B cell (primary cell): Measurements from ENCODE around the gene RAX2. TPM values are rescaled to one million over a fixed set of nuclear protein-coding genes. Genes with fewer than 3 reads are reported as not detected.
"Not testable (repeated sequence)": the region's sequence is repeated elsewhere in the genome, so short reads cannot be mapped to it uniquely, and the experiment has no call there.

Source experiments
- ATAC-seq: fragments of 200-7000 bp; cut with Tn5 transposase; one replicate; pipeline ENCODE4 v1.10.0; 2021; ENCODE audit warnings: low read depth, mild to moderate bottlenecking, moderate number of reproducible peaks, moderate library complexity
- CTCF ChIA-PET: fragments of 350-600 bp; sonication (Branson Sonifier 250); formaldehyde crosslinking; loops from one replicate; lab custom pipeline; 2021; ENCODE audit warnings: antibody characterized with exemption, inconsistent platforms; lab: Charles Lee
- POLR2A ChIA-PET: fragments of 350-600 bp; sonication (Branson Sonifier 250); formaldehyde crosslinking; loops from one replicate; lab custom pipeline; 2021; ENCODE audit warnings: antibody characterized with exemption; lab: Charles Lee
- DNase-seq: peaks from one replicate; pipeline ENCODE4 v3.0.0; 2013
- H2AFZ ChIP-seq: 2 replicates; pipeline ENCODE4 v1.6.1; 2012; ENCODE audit warnings: mild to moderate bottlenecking, low read depth, low read length; ENCODE audit not compliant: insufficient read depth, poor library complexity, severe bottlenecking
- H3K27ac ChIP-seq, 2 donors: 1 replicate in 1 of 2; 2 replicates in 1 of 2; pipeline ENCODE4 v1.5.1; 2012 to 2013; ENCODE audit warnings: low read length in 2 of 2, mild to moderate bottlenecking in 2 of 2, moderate library complexity in 1 of 2
- H3K27me3 ChIP-seq, 4 experiments: fragments of 200-600 bp in 1 of 4; sonication (generic) in 1 of 4; replicated peaks in 1 of 4; 1 replicate in 2 of 4; 2 replicates in 2 of 4; pipeline versions ENCODE4 v1.6.1 to v1.7.0; 2013 to 2016; ENCODE audit warnings: low read length in 3 of 4, mild to moderate bottlenecking in 2 of 4, mixed read lengths in 1 of 4, moderate library complexity in 1 of 4; ENCODE audit not compliant: insufficient read depth in 4 of 4, control insufficient read depth in 3 of 4; ENCODE audit errors: control extremely low read depth in 1 of 4
- H3K36me3 ChIP-seq, 2 experiments: replicated peaks in 1 of 2; 1 replicate in 1 of 2; 2 replicates in 1 of 2; pipeline versions ENCODE4 v1.6.1 to v1.7.1; 2013; ENCODE audit warnings: low read length in 1 of 2; ENCODE audit not compliant: insufficient read depth in 2 of 2, control insufficient read depth in 1 of 2; ENCODE audit errors: control extremely low read depth in 1 of 2, extremely low read depth in 1 of 2
- H3K4me1 ChIP-seq, 2 donors: fragments of 200-600 bp in 1 of 2; sonication (generic) in 1 of 2; 1 replicate in 1 of 2; 2 replicates in 1 of 2; pipeline versions ENCODE4 v1.5.1 to v1.6.1; 2013 to 2017; ENCODE audit warnings: low read length in 2 of 2; ENCODE audit not compliant: control insufficient read depth in 2 of 2, insufficient read depth in 2 of 2
- H3K4me2 ChIP-seq: replicated peaks from 2 replicates; pipeline ENCODE3; 2012; ENCODE audit warnings: mild to moderate bottlenecking, low read depth, low read length; ENCODE audit not compliant: poor library complexity, severe bottlenecking
- H3K4me3 ChIP-seq, 5 experiments: fragments of 200-600 bp in 1 of 5; sonication (generic) in 1 of 5; 1 replicate in 3 of 5; 2 replicates in 2 of 5; pipeline versions ENCODE4 v1.5.1 to v1.7.0; 2011 to 2016; ENCODE audit warnings: low read length in 4 of 5, mild to moderate bottlenecking in 4 of 5, low read depth in 2 of 5, control low read depth in 1 of 5, moderate library complexity in 1 of 5; ENCODE audit not compliant: insufficient read depth in 1 of 5; ENCODE audit errors: control extremely low read depth in 1 of 5, extremely low read depth in 1 of 5
- H3K79me2 ChIP-seq: fragments of 200-600 bp; sonication (generic); one replicate; pipeline ENCODE4 v1.6.0; 2016; ENCODE audit warnings: low read length; ENCODE audit not compliant: control insufficient read depth, insufficient read depth
- H3K9ac ChIP-seq: fragments of 200-600 bp; sonication (generic); 2 replicates; pipeline ENCODE4 v1.6.1; 2017; ENCODE audit warnings: mild to moderate bottlenecking, low read length, moderate library complexity
- H3K9me3 ChIP-seq, 3 donors: one replicate each; pipeline versions ENCODE4 v1.6.1 to v1.7.1; 2013; ENCODE audit warnings: low read length in 2 of 3; ENCODE audit not compliant: control insufficient read depth in 2 of 3, insufficient read depth in 1 of 3; ENCODE audit errors: control extremely low read depth in 1 of 3
- H4K20me1 ChIP-seq: 2 replicates; pipeline ENCODE4 v1.6.0; 2012; ENCODE audit warnings: mild to moderate bottlenecking, low read length; ENCODE audit not compliant: insufficient read depth, control insufficient read depth, poor library complexity, severe bottlenecking
- H3K27ac Mint-ChIP-seq: one replicate; pipeline ENCODE4 v1.8.0; 2021; ENCODE audit warnings: mixed read lengths
- H3K27me3 Mint-ChIP-seq: one replicate; pipeline ENCODE4 v1.8.0; 2021; ENCODE audit warnings: mixed read lengths
- H3K4me1 Mint-ChIP-seq: one replicate; pipeline ENCODE4 v1.8.0; 2021; ENCODE audit warnings: mixed read lengths
- H3K4me3 Mint-ChIP-seq: one replicate; pipeline ENCODE4 v1.8.0; 2021; ENCODE audit warnings: mixed read lengths
- H3K9me3 Mint-ChIP-seq: one replicate; pipeline ENCODE4 v1.8.0; 2022; ENCODE audit warnings: mixed read lengths; ENCODE audit not compliant: insufficient read depth
- CTCF ChIP-seq: fragments of 200-600 bp; IDR thresholded peaks from one replicate; pipeline ENCODE4 v1.8.0; 2022; ENCODE audit warnings: antibody characterized with exemption, mild to moderate bottlenecking
- EZH2 ChIP-seq: IDR thresholded peaks from 2 replicates; pipeline ENCODE4 v1.6.1; 2012; ENCODE audit warnings: borderline replicate concordance, low read depth, mild to moderate bottlenecking, moderate library complexity, low read length; ENCODE audit not compliant: insufficient read depth, poor library complexity, severe bottlenecking
- WGBS: methylation state at CpG from one replicate; pipeline ENCODE4 v1.1.5; 2013; ENCODE audit warnings: missing lambda C conversion rate; ENCODE audit not compliant: insufficient coverage; 5-methylcytosine and 5-hydroxymethylcytosine counted together
- intact Hi-C: fragments of 100-400 bp; cut with micrococcal nuclease; formaldehyde crosslinking; loops from one replicate; pipeline ENCODE4 v1.10.0; 2022
- polyA plus RNA-seq: library from polyadenylated mRNA; depleted of rRNA; stranded (reverse); fragments of >200 nt; gene quantifications from 2 replicates; pipeline ENCODE4 v1.2.3, GENCODE V29; 2012
- total RNA-seq, 2 donors: library from RNA; stranded (reverse); fragments of 120-200 nt in 1 of 2; gene quantifications; 1 replicate in 1 of 2; 2 replicates in 1 of 2; pipeline versions ENCODE4 v1.2.3 to v1.2.4, GENCODE V29; 2013 to 2022

RAX2 gene
- total and polyA plus RNA-seq, 2 donors (not counting 1 experiment from before 2014, with no cell fraction given) = not detected

- ATAC-seq (no peak), DNase-seq (no peak)
- Histone ChIP-seq H3K4me2 (no peak overlapping the region), H3K9ac (no peak overlapping the region), H3K27ac (no peak overlapping the region), H3K4me3 (no peak overlapping the region), H3K79me2 (no peaks in the 10 kb centered on the region), H3K9me3 (peaks cover 0 to 13% (median 0%) of the 10 kb centered on the region in 3 donors), H3K27me3 (no peaks in the 10 kb centered on the region), H4K20me1 (no peaks in the 10 kb centered on the region), H3K36me3 (no peaks in the 10 kb centered on the region), H2AFZ (no peak overlapping the region), H3K4me1 (peaks cover 26 to 38% of the 10 kb centered on the region in 2 donors)
- Mint-ChIP-seq H3K9me3 (no peaks in the 10 kb centered on the region), H3K4me3 (no peak overlapping the region), H3K27ac (no peak overlapping the region), H3K27me3 (no peaks in the 10 kb centered on the region), H3K4me1 (peaks cover 36% of the 10 kb centered on the region)
- POLR2A ChIA-PET = interaction anchor here (0.7 kb wide), 1 partner anchor 54 kb away, joined by 3 read pairs; no protein-coding TSS in a partner anchor
- intact Hi-C loops = no loop called here
- WGBS = 96% methylated on average over 45 of the region's 45 CpGs
- CTCF ChIA-PET = interaction anchor here (0.7 kb wide), 1 partner anchor 119 kb away, joined by 4 read pairs; no protein-coding TSS in a partner anchor
- TF ChIP-seq EZH2 (no peak), CTCF (no peak)
Observed at GRCh38 chr19:3816566-3817218, 44.7 kb upstream of the RAX2 start.

DNA sequence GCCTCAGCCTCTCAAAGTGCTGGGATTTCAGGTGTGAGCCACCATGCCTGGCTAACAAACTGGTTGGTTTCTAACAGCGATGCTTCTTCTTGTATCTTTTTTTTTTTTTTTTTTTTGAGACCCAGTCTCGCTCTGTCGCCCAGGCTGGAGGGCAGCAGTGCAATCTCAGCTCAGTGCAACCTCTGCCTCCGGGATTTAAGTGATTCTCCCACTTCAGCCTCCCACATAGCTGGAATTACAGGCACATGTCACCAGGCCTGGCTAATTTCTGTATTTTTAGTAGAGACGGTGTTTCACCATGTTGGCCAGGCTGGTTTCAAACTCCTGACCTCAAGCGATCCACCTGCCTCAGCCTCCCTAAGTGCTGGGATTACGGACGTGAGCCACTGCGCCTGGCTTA is 44.1 kb upstream of the RAX2 start:
- CTCF ChIA-PET = interaction anchor here (1.0 kb wide), 1 partner anchor 54 kb away, joined by 3 read pairs; the partner anchor contains the start of gene MRPL54
- H3K27me3 Mint-ChIP-seq, ATAC-seq, H3K27ac Mint-ChIP-seq, H3K9me3 Mint-ChIP-seq, H3K27me3 ChIP-seq, H3K4me3 Mint-ChIP-seq, H4K20me1 ChIP-seq, H3K27ac ChIP-seq, H2AFZ ChIP-seq, H3K9ac ChIP-seq, H3K4me3 ChIP-seq, intact Hi-C loops, H3K79me2 ChIP-seq, H3K36me3 ChIP-seq, H3K4me2 ChIP-seq, DNase-seq: not testable (repeated sequence)
- Histone ChIP-seq H3K9me3 (peaks cover 0 to 15% (median 0%) of the 10 kb centered on the region in 3 donors), H3K4me1 (peaks cover 31 to 44% of the 10 kb centered on the region in 2 donors)
- H3K4me1 Mint-ChIP-seq = peaks cover 39% of the 10 kb centered on the region
- POLR2A ChIA-PET = interaction anchor here (0.7 kb wide), 1 partner anchor 53 kb away, joined by 3 read pairs; no protein-coding TSS in a partner anchor
- 95% methylated on average over 6 of the region's 9 CpGs for WGBS
